ENCODE results near the gene PCDHB4.

- TF ChIP-seq SP1 (IDR thresholded peaks at IDR 0.05): no peak
- TF ChIP-seq CTCF (IDR thresholded peaks at IDR 0.05; ENCODE audit: low read depth, low read length, missing input control): no peak
- no peak for TF ChIP-seq REST (IDR thresholded peaks at IDR 0.05)
- TF ChIP-seq JUND (IDR thresholded peaks at IDR 0.05): no peak
- TF ChIP-seq YY1 (IDR thresholded peaks at IDR 0.05): no peak
- TF ChIP-seq TAF1 (conservative IDR thresholded peaks at IDR 0.05): no peak
- TF ChIP-seq FOXA1 (IDR thresholded peaks at IDR 0.05): no peak
Measured at GRCh38 chr5:141095263-141095641, 26.4 kb upstream of the PCDHB4 start.

All from liver (tissue), 3 donors.